ENCODE data around the gene ALAS1. TPM values are rescaled to one million over a fixed set of nuclear protein-coding genes. Genes with fewer than 3 reads are reported as not detected.

The ALAS1 gene
- total RNA-seq, 1 experiment from 2014 or later = 89.4 TPM

- DNase-seq (ENCODE audit: low read depth, low spot score) (no peak), ATAC-seq (no peak)
- in situ Hi-C loops (cut with HindIII; ENCODE audit: low pct_unique_long_range_greater_than_20kb, low sequenced_read_pairs) (no loop called here), intact Hi-C loops (cut with micrococcal nuclease; ENCODE audit: unreplicated experiment) (no loop called here)
- Histone ChIP-seq H3K4me3 (ENCODE audit: low read depth in 2 of 2, low read length in 2 of 2) (no peak overlapping the region), H3K4me1 (ENCODE audit: control insufficient read depth, insufficient read depth, low read length) (peaks cover 19% of the 10 kb centered on the region), H3K27me3 (ENCODE audit: control insufficient read depth, insufficient read depth, low read length) (no peaks in the 10 kb centered on the region), H3K27ac (ENCODE audit: low read length) (peak overlapping the region; percentile 61), H3K36me3 (ENCODE audit: control insufficient read depth, insufficient read depth, low read length) (no peaks in the 10 kb centered on the region), H3K9me3 (ENCODE audit: control insufficient read depth, insufficient read depth, low read depth, low read length) (no peaks in the 10 kb centered on the region)
- no TSS peak for BruUV-seq (replicated peaks)
- ChIA-PET CTCF (interaction anchor here (0.7 to 0.9 kb wide), 2 partner anchors 14 to 162 kb away, joined by 3 read pairs; no protein-coding TSS in a partner anchor), POLR2A (no interaction called here)
- TF ChIP-seq POLR2AphosphoS5 (IDR thresholded peaks at IDR 0.05; ENCODE audit: low read depth, low read length) (no peak), TCF7L2 (IDR thresholded peaks at IDR 0.05; ENCODE audit: low read depth, low read length) (no peak), REST (IDR thresholded peaks at IDR 0.05; ENCODE audit: insufficient read depth in 1 of 2, low read depth in 2 of 2, low read length in 1 of 2) (no peak), CTCF (IDR thresholded peaks at IDR 0.05) (no peak), SIN3A (IDR thresholded peaks at IDR 0.05; ENCODE audit: borderline replicate concordance, insufficient read depth, low read depth, low read length) (no peak)
These were observed 19.4 kb downstream of the ALAS1 start for GRCh38 chr3:52217409-52217805.

- Histone ChIP-seq H3K9me3 (ENCODE audit: control insufficient read depth, insufficient read depth, low read depth, low read length) (no peaks in the 10 kb centered on the region), H3K27ac (ENCODE audit: low read length) (peak overlapping the region; percentile 35), H3K4me1 (ENCODE audit: control insufficient read depth, insufficient read depth, low read length) (peaks cover 19% of the 10 kb centered on the region), H3K27me3 (ENCODE audit: control insufficient read depth, insufficient read depth, low read length) (no peaks in the 10 kb centered on the region), H3K36me3 (ENCODE audit: control insufficient read depth, insufficient read depth, low read length) (no peaks in the 10 kb centered on the region), H3K4me3 (ENCODE audit: low read depth in 2 of 2, low read length in 2 of 2) (no peak overlapping the region)
- POLR2A ChIA-PET = no interaction called here
- in situ Hi-C loops (cut with HindIII; ENCODE audit: low pct_unique_long_range_greater_than_20kb, low sequenced_read_pairs) = no loop called here
- CTCF ChIA-PET = interaction anchor here (0.5 kb wide), 1 partner anchor 222 kb away, joined by 5 read pairs; the partner anchor contains the start of gene RPL29
- ATAC-seq = no peak
- no TSS peak for BruUV-seq (replicated peaks)
- intact Hi-C loops (cut with micrococcal nuclease; ENCODE audit: unreplicated experiment) = no loop called here
- DNase-seq (ENCODE audit: low read depth, low spot score) = no peak
- TF ChIP-seq SIN3A (IDR thresholded peaks at IDR 0.05; ENCODE audit: borderline replicate concordance, insufficient read depth, low read depth, low read length) (no peak), POLR2AphosphoS5 (IDR thresholded peaks at IDR 0.05; ENCODE audit: low read depth, low read length) (no peak), REST (IDR thresholded peaks at IDR 0.05; ENCODE audit: insufficient read depth in 1 of 2, low read depth in 2 of 2, low read length in 1 of 2) (no peak), CTCF (IDR thresholded peaks at IDR 0.05) (no peak), TCF7L2 (IDR thresholded peaks at IDR 0.05; ENCODE audit: low read depth, low read length) (no peak)
These were observed 20.1 kb downstream of the ALAS1 start for GRCh38 chr3:52218026-52218425.
